ENCODE results near the gene PPP2R5C.

- no peak for TF ChIP-seq POLR2AphosphoS5 (IDR thresholded peaks at IDR 0.05)
- TF ChIP-seq, protein P1, sequence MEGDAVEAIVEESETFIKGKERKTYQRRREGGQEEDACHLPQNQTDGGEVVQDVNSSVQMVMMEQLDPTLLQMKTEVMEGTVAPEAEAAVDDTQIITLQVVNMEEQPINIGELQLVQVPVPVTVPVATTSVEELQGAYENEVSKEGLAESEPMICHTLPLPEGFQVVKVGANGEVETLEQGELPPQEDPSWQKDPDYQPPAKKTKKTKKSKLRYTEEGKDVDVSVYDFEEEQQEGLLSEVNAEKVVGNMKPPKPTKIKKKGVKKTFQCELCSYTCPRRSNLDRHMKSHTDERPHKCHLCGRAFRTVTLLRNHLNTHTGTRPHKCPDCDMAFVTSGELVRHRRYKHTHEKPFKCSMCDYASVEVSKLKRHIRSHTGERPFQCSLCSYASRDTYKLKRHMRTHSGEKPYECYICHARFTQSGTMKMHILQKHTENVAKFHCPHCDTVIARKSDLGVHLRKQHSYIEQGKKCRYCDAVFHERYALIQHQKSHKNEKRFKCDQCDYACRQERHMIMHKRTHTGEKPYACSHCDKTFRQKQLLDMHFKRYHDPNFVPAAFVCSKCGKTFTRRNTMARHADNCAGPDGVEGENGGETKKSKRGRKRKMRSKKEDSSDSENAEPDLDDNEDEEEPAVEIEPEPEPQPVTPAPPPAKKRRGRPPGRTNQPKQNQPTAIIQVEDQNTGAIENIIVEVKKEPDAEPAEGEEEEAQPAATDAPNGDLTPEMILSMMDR (IDR thresholded peaks at IDR 0.05) = no peak
These were observed 47.6 kb downstream of the PPP2R5C start for GRCh38 chr14:101808894-101809670.
